ENCODE data around the gene FAM219A.

The FAM219A gene

GRCh38 chr9:34413231-34413852 lies 45.0 kb downstream of the FAM219A start:
- no peak for TF ChIP-seq POLR2A (IDR thresholded peaks at IDR 0.05; ENCODE audit: low read depth, low read length)
- FAIRE-seq (no peak), DNase-seq (ENCODE audit: insufficient read length, low spot score) (no peak)

- DNase-seq (ENCODE audit: insufficient read length, low spot score) (no peak), FAIRE-seq (no peak)
- TF ChIP-seq POLR2A (IDR thresholded peaks at IDR 0.05; ENCODE audit: low read depth, low read length), result no peak
Observed at GRCh38 chr9:34412336-34412735, 46.0 kb downstream of the FAM219A start.

GRCh38 chr9:34409154-34409553 lies 49.2 kb downstream of the FAM219A start:
- no peak for TF ChIP-seq POLR2A (IDR thresholded peaks at IDR 0.05; ENCODE audit: low read depth, low read length)
- DNase-seq (ENCODE audit: insufficient read length, low spot score) (no peak), FAIRE-seq (no peak)

GRCh38 chr9:34408173-34408572 lies 50.2 kb downstream of the FAM219A start:
- TF ChIP-seq POLR2A (IDR thresholded peaks at IDR 0.05; ENCODE audit: low read depth, low read length), result no peak
- FAIRE-seq (no peak), DNase-seq (ENCODE audit: insufficient read length, low spot score) (no peak)

GRCh38 chr9:34406219-34406618 lies 52.2 kb downstream of the FAM219A start:
- no peak for TF ChIP-seq POLR2A (IDR thresholded peaks at IDR 0.05; ENCODE audit: low read depth, low read length)
- no peak for FAIRE-seq

GRCh38 chr9:34405719-34406118 lies 52.7 kb downstream of the FAM219A start:
- no peak for TF ChIP-seq POLR2A (IDR thresholded peaks at IDR 0.05; ENCODE audit: low read depth, low read length)
- peak; percentile 66 for DNase-seq (ENCODE audit: insufficient read length, low spot score)
- FAIRE-seq, result no peak

More at GRCh38 chr9:34406219-34406618, 52.2 kb downstream of the FAM219A start:
- DNase-seq (ENCODE audit: insufficient read length, low spot score), result no peak

GRCh38 chr9:34403554-34404380 lies 54.6 kb downstream of the FAM219A start:
- peak; percentile 51 for DNase-seq (ENCODE audit: insufficient read length, low spot score)
- peak; percentile 93 for FAIRE-seq

GRCh38 chr9:34400686-34401602 lies 57.4 kb downstream of the FAM219A start:
- TF ChIP-seq POLR2A (IDR thresholded peaks at IDR 0.05; ENCODE audit: low read depth, low read length), result no peak
- no peak for FAIRE-seq
- no peak for DNase-seq (ENCODE audit: insufficient read length, low spot score)

More at GRCh38 chr9:34403554-34404380, 54.6 kb downstream of the FAM219A start:
- TF ChIP-seq POLR2A (IDR thresholded peaks at IDR 0.05; ENCODE audit: low read depth, low read length), result no peak

- TF ChIP-seq POLR2A (IDR thresholded peaks at IDR 0.05; ENCODE audit: low read depth, low read length), result no peak
- FAIRE-seq, result no peak
Observed at GRCh38 chr9:34400275-34400674, 58.1 kb downstream of the FAM219A start.

GRCh38 chr9:34399729-34400128 lies 58.6 kb downstream of the FAM219A start:
- FAIRE-seq, result no peak
- TF ChIP-seq POLR2A (IDR thresholded peaks at IDR 0.05; ENCODE audit: low read depth, low read length), result no peak
- DNase-seq (ENCODE audit: insufficient read length, low spot score), result no peak

More at GRCh38 chr9:34400275-34400674, 58.1 kb downstream of the FAM219A start:
- no peak for DNase-seq (ENCODE audit: insufficient read length, low spot score)

- DNase-seq (ENCODE audit: insufficient read length, low spot score), result no peak
- no peak for TF ChIP-seq POLR2A (IDR thresholded peaks at IDR 0.05; ENCODE audit: low read depth, low read length)
- no peak for FAIRE-seq
Observed at GRCh38 chr9:34398875-34399274, 59.5 kb downstream of the FAM219A start.

- DNase-seq (ENCODE audit: insufficient read length, low spot score), result no peak
- FAIRE-seq, result no peak
- TF ChIP-seq POLR2A (IDR thresholded peaks at IDR 0.05; ENCODE audit: low read depth, low read length), result no peak
Observed at GRCh38 chr9:34396276-34397214, 61.8 kb downstream of the FAM219A start.

GRCh38 chr9:34392511-34392910 lies 65.9 kb downstream of the FAM219A start:
- no peak for DNase-seq (ENCODE audit: insufficient read length, low spot score)
- no peak for TF ChIP-seq POLR2A (IDR thresholded peaks at IDR 0.05; ENCODE audit: low read depth, low read length)
- no peak for FAIRE-seq

All from H54 (cell line).